Activated naive CD8-positive, alpha-beta T cell treated with anti-CD3 and anti-CD28 coated beads, Interleukin-2, amount 10 ng/mL, durations not matched to agents 7 days and 5 days (primary cell): ENCODE data around the gene SPACA6. TPM values are rescaled to one million over a fixed set of nuclear protein-coding genes. Genes with fewer than 3 reads are reported as not detected.
"Not testable (repeated sequence)": the region's sequence is repeated elsewhere in the genome, so short reads cannot be mapped to it uniquely, and the experiment has no call there.

Source experiments
- ATAC-seq: fragments of 150-1000 bp; cut with Tn5 transposase; one replicate; pipeline ENCODE4 v1.10.0; 2021; ENCODE audit warnings: low read depth, moderate library complexity
- POLR2A ChIA-PET: fragments of 350-600 bp; sonication (Branson Sonifier 250); formaldehyde crosslinking; loops from one replicate; lab custom pipeline; 2021; ENCODE audit warnings: antibody characterized with exemption; lab: Charles Lee
- DNase-seq: peaks from one replicate; pipeline ENCODE4 v3.0.0; 2021
- H3K27ac Mint-ChIP-seq: one replicate; pipeline ENCODE4 v1.8.0; 2022; ENCODE audit warnings: mild to moderate bottlenecking, mixed read lengths
- H3K27me3 Mint-ChIP-seq: one replicate; pipeline ENCODE4 v1.8.0; 2022; ENCODE audit warnings: mild to moderate bottlenecking, moderate library complexity, mixed read lengths
- H3K36me3 Mint-ChIP-seq: one replicate; pipeline ENCODE4 v1.8.0; 2021; ENCODE audit warnings: mild to moderate bottlenecking, mixed read lengths
- H3K4me1 Mint-ChIP-seq: one replicate; pipeline ENCODE4 v1.8.0; 2021; ENCODE audit warnings: mixed read lengths
- H3K4me3 Mint-ChIP-seq: one replicate; pipeline ENCODE4 v1.8.0; 2022; ENCODE audit warnings: mild to moderate bottlenecking, moderate library complexity, mixed read lengths
- H3K9me3 Mint-ChIP-seq: one replicate; pipeline ENCODE4 v1.8.0; 2021; ENCODE audit warnings: mixed read lengths
- total RNA-seq, 2 experiments: library from RNA; stranded (reverse); gene quantifications; one replicate each; pipeline ENCODE4 v1.2.3, GENCODE V29; 2021

SPACA6 gene
- total RNA-seq, 2 experiments from 2014 or later = 4.8 TPM

DNA sequence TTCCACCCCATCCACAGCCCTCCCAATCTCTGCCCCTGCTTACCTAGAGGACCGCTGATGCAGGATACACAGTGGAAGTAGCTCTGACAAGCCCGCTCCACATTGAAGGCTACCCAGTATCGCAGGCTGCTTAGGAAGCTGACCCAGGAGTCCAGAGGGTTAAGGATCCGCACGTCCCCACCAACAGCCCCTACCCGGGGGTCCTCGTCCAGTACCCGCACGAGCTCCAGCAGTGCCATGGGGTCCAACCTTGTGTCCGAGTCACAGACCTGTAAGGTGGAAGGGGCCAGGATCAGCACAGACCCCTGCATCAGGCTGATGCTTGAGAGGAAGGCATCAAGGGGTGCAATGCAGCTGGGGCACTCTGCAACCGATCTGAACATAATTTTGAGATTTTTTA is 23.8 kb downstream of the SPACA6 start:
- no peak overlapping the region for H3K27ac Mint-ChIP-seq
- H3K27me3 Mint-ChIP-seq = peaks cover 31% of the 10 kb centered on the region
- DNase-seq = no peak
- POLR2A ChIA-PET = interaction anchor here (1.2 kb wide), 1 partner anchor 13 kb away, joined by 4 read pairs; no protein-coding TSS in a partner anchor
- H3K4me3 Mint-ChIP-seq = no peak overlapping the region
- H3K4me1 Mint-ChIP-seq = no peaks in the 10 kb centered on the region
- H3K9me3 Mint-ChIP-seq = peaks cover 4% of the 10 kb centered on the region
- H3K36me3 Mint-ChIP-seq = peaks cover 2% of the 10 kb centered on the region
- ATAC-seq = no peak

DNA sequence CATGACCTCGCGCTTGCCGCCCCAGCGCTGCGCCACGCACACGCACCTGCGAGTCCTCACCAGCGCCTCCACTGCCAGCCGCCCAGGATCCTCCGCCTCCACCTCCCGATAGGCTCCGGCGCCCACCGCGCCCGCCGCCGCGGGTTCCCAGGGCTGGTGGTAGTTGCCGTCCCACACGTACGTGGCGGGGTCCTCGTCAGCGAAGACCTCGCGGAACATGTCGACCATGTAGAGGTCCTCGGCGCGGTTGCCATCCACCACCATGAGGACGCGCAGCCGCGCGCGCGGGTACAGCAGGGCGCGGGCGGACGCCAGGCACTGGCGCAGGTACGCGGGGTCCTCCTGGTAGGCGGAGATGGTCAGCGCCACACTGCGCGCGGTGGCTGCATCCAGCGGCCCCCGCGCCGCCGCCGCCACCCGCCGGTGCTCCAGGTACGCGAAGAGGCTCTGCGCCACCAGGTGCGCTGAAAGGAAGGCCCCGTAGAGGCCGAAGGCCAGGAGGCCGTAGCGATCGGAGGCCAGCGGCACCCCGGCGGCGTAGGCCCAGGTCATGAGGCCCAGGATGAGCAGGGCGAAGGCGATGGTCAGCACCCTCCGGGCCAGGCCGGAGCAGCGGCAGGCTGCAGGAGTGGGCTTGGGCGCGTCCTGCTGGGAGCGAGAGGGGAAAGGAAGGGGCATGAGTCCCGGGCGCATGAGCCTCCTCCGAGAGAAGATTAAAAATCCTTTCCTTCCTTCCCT is 26.3 kb downstream of the SPACA6 start:
- Mint-ChIP-seq H3K4me1 (no peaks in the 10 kb centered on the region), H3K4me3 (no peak overlapping the region), H3K27me3 (peaks cover 39% of the 10 kb centered on the region), H3K36me3 (peaks cover 2% of the 10 kb centered on the region), H3K9me3 (peaks cover 4% of the 10 kb centered on the region), H3K27ac (no peak overlapping the region)
- POLR2A ChIA-PET = no interaction called here
- ATAC-seq (no peak), DNase-seq (no peak)

DNA sequence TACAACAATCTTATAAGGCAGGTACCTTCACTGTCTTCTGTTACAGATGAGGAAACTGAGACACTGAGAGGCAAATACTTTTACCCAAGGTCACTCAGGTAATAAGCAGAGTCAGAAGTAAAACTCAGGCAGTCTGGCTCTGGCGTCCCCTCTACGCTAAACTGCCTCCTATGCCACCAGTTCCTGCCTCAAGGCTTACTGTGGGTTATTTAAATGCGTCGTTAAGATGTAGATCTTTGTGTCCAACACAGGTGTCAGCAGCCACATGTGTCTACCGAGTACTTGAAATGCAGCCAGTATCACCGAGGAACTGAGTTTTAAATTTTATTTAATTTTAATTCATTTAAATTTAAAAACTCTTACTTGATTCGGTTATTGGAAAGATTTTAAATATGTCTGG is 28.8 kb downstream of the SPACA6 start:
- H3K4me3 Mint-ChIP-seq = no peak overlapping the region
- H3K36me3 Mint-ChIP-seq = peaks cover 2% of the 10 kb centered on the region
- no peak for ATAC-seq
- peaks cover 45% of the 10 kb centered on the region for H3K27me3 Mint-ChIP-seq
- POLR2A ChIA-PET = no interaction called here
- no peaks in the 10 kb centered on the region for H3K4me1 Mint-ChIP-seq
- no peak for DNase-seq
- no peak overlapping the region for H3K27ac Mint-ChIP-seq
- peaks cover 4% of the 10 kb centered on the region for H3K9me3 Mint-ChIP-seq

- Mint-ChIP-seq H3K27me3 (peaks cover 45% of the 10 kb centered on the region), H3K4me3 (no peak overlapping the region), H3K4me1 (no peaks in the 10 kb centered on the region), H3K36me3 (peaks cover 2% of the 10 kb centered on the region), H3K9me3 (peaks cover 4% of the 10 kb centered on the region), H3K27ac (no peak overlapping the region)
- no peak for DNase-seq
- no peak for ATAC-seq
- POLR2A ChIA-PET = no interaction called here
Measured at GRCh38 chr19:51722492-51722891, 29.4 kb downstream of the SPACA6 start.

- Mint-ChIP-seq H3K27ac (no peak overlapping the region), H3K36me3 (no peaks in the 10 kb centered on the region), H3K9me3 (peaks cover 5% of the 10 kb centered on the region), H3K4me1 (no peaks in the 10 kb centered on the region), H3K4me3 (no peak overlapping the region), H3K27me3 (peaks cover 29% of the 10 kb centered on the region)
- DNase-seq = no peak
- POLR2A ChIA-PET = interaction anchor here (0.5 kb wide), 1 partner anchor 68 kb away, joined by 3 read pairs; no protein-coding TSS in a partner anchor
- ATAC-seq = no peak
Measured at GRCh38 chr19:51724543-51724942, 31.4 kb downstream of the SPACA6 start.

DNA sequence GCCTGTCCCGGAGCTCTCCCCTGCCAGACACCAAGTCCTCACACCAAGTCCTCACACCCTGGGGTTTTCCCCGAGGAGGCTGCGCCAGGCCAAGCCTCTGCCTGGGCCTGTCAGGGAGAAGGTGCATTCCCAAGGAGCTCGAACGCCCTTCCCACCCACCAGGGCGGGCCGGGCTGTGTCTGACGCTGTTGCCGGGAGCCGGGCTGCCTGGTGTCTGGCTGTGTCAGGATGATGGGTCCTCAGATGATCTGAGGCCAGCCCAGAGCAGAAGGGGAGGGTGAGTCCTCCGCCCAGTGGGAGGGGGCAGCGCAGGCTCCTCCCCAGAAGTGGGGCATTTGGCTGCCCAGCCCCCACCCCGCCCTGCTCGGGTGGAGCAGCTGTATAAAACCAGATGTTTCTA is 32.9 kb downstream of the SPACA6 start:
- no peak overlapping the region for H3K4me3 Mint-ChIP-seq
- POLR2A ChIA-PET = no interaction called here
- DNase-seq (no peak), ATAC-seq (no peak)
- H3K36me3 Mint-ChIP-seq = no peaks in the 10 kb centered on the region
- H3K27me3 Mint-ChIP-seq = peaks cover 18% of the 10 kb centered on the region
- no peak overlapping the region for H3K27ac Mint-ChIP-seq
- peaks cover 7% of the 10 kb centered on the region for H3K9me3 Mint-ChIP-seq
- no peaks in the 10 kb centered on the region for H3K4me1 Mint-ChIP-seq

GRCh38 chr19:51727349-51727880 is 34.3 kb downstream of the SPACA6 start:
- POLR2A ChIA-PET = no interaction called here
- Mint-ChIP-seq H3K9me3 (peaks cover 12% of the 10 kb centered on the region), H3K4me1 (no peaks in the 10 kb centered on the region), H3K27ac (no peak overlapping the region), H3K4me3 (no peak overlapping the region), H3K36me3 (no peaks in the 10 kb centered on the region), H3K27me3 (peaks cover 13% of the 10 kb centered on the region)
- ATAC-seq (no peak), DNase-seq (no peak)

DNA sequence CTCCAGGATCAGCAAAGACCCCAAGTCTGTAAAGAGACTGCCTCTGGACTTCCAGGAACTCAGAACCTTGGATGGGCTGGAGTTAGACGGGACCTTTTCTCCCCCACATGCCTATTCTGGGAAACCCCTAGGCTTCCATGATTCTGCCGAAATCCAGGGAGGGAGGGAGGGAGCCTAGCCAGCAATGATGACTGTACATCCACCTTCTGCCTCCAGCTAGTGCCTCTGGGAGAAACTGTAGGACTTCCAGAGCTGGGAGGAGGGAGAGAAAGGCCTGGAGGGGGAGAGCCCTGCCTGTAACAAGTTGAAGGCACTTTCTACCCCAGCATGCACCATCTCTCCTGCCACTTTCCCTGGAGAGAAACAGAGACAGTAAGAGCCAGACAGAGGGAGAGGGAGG is 36.7 kb downstream of the SPACA6 start:
- DNase-seq = no peak
- ATAC-seq = no peak
- Mint-ChIP-seq H3K36me3 (no peaks in the 10 kb centered on the region), H3K4me1 (no peaks in the 10 kb centered on the region), H3K4me3 (no peak overlapping the region), H3K9me3 (peaks cover 14% of the 10 kb centered on the region), H3K27me3 (peaks cover 10% of the 10 kb centered on the region), H3K27ac (no peak overlapping the region)
- POLR2A ChIA-PET = no interaction called here

- DNase-seq (no peak), ATAC-seq (no peak)
- Mint-ChIP-seq H3K4me3 (no peak overlapping the region), H3K9me3 (peaks cover 11% of the 10 kb centered on the region), H3K4me1 (peaks cover 3% of the 10 kb centered on the region), H3K36me3 (no peaks in the 10 kb centered on the region), H3K27me3 (peaks cover 7% of the 10 kb centered on the region), H3K27ac (no peak overlapping the region)
- POLR2A ChIA-PET = no interaction called here
Measured at GRCh38 chr19:51733742-51734522, 40.8 kb downstream of the SPACA6 start.

DNA sequence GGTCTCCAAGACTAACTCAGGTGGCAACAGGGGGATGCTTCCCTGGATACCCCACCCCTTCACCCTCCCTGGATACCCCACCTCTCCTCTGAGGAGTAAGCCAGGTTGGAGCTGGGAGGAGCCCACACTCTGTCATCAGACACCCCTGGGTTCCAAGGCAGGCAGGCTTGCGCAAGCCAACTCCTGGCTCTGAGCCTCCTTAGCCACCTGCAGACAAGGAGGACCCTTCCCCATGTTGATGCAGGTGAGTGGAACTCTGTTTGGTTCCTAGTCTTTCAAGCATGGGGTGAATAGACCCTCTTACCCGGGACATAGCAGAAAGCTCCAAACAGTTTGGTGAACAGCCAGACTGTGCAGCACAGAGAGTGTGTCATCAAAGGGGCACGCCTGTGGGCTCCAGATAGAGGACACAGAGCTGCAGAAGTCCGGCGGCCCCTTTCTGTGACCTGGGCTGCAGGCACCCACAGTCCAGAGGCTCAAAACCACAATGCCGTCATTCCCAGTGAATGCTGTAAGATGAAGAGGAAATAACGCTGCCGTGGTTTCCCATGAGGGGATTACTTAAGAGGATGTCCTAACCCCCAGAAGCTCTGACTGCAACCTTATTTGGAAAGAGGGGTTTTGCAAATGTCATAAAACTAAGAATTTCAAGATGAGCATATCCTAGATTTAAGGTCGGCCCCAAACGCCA is 42.8 kb downstream of the SPACA6 start:
- no peak for ATAC-seq
- H3K27me3 Mint-ChIP-seq = peaks cover 7% of the 10 kb centered on the region

GRCh38 chr19:51737389-51737788 is 44.3 kb downstream of the SPACA6 start:
- POLR2A ChIA-PET = no interaction called here
- ATAC-seq = no peak
- Mint-ChIP-seq H3K4me3 (no peak overlapping the region), H3K27ac (no peak overlapping the region), H3K4me1 (peaks cover 3% of the 10 kb centered on the region), H3K9me3 (peaks cover 2% of the 10 kb centered on the region), H3K27me3 (peaks cover 7% of the 10 kb centered on the region), H3K36me3 (no peaks in the 10 kb centered on the region)
- no peak for DNase-seq

More for the DNA sequence above, 42.8 kb downstream of the SPACA6 start:
- peaks cover 7% of the 10 kb centered on the region for H3K9me3 Mint-ChIP-seq
- no peak overlapping the region for H3K4me3 Mint-ChIP-seq
- H3K4me1 Mint-ChIP-seq = peaks cover 3% of the 10 kb centered on the region
- no peaks in the 10 kb centered on the region for H3K36me3 Mint-ChIP-seq
- POLR2A ChIA-PET = no interaction called here
- no peak overlapping the region for H3K27ac Mint-ChIP-seq
- DNase-seq = no peak

- Mint-ChIP-seq H3K4me1 (peaks cover 3% of the 10 kb centered on the region), H3K27ac (no peak overlapping the region), H3K4me3 (no peak overlapping the region), H3K9me3 (peaks cover 2% of the 10 kb centered on the region), H3K36me3 (no peaks in the 10 kb centered on the region), H3K27me3 (peaks cover 7% of the 10 kb centered on the region)
- ATAC-seq (no peak), DNase-seq (no peak)
- POLR2A ChIA-PET = no interaction called here
Measured at GRCh38 chr19:51737924-51738323, 44.8 kb downstream of the SPACA6 start.

DNA sequence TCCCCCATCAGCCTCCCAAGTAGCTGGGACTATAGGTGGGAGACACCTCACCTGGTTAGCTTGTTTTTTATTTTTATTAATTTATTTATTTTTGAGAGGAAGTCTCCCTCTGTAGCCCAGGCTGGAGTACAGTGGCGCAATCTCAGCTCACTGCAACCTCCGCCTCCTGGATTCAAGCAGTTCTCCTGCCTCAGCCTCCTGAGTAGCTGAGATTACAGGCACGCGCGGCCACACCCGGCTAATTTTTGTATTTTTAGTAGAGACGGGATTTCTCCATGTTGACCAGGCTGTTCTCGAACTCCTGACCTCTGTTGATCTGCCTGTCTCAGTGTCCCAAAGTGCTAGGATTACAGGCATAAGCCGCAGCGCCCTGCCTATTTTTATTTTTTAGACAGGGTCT is 45.4 kb downstream of the SPACA6 start:
- H3K36me3 Mint-ChIP-seq, POLR2A ChIA-PET, DNase-seq, H3K4me1 Mint-ChIP-seq, ATAC-seq, H3K27me3 Mint-ChIP-seq, H3K9me3 Mint-ChIP-seq, H3K27ac Mint-ChIP-seq, H3K4me3 Mint-ChIP-seq: not testable (repeated sequence)
